Ovary (tissue), 3 donors: ENCODE measurements around the gene RFFL.

Source experiments
- EP300 ChIP-seq: sonication (generic); formaldehyde crosslinking; IDR thresholded peaks from one replicate; pipeline ENCODE4 v1.6.1; 2017; ENCODE audit warnings: antibody characterized with exemption
- POLR2A ChIP-seq: fragments of 450-650 bp; IDR thresholded peaks from one replicate; pipeline ENCODE4 v1.6.1; 2017; ENCODE audit warnings: antibody characterized with exemption, mild to moderate bottlenecking, moderate library complexity
- TF ChIP-seq, protein P1 (sequence below), 3 donors: fragments of 450-650 bp in 2 of 3; fragments of 200-600 bp in 1 of 3; IDR thresholded peaks; one replicate each; pipeline versions ENCODE4 v1.5.1 to v1.8.0; 2016 to 2022; ENCODE audit warnings: antibody characterized with exemption in 3 of 3, mild to moderate bottlenecking in 1 of 3
- donor health status: DM: no; HTN: no; CAD: no.

GRCh38 chr17:35011671-35012216 lies 51.8 kb downstream of the RFFL start:
- TF ChIP-seq POLR2A (no peak), EP300 (no peak)
- TF ChIP-seq, protein P1, sequence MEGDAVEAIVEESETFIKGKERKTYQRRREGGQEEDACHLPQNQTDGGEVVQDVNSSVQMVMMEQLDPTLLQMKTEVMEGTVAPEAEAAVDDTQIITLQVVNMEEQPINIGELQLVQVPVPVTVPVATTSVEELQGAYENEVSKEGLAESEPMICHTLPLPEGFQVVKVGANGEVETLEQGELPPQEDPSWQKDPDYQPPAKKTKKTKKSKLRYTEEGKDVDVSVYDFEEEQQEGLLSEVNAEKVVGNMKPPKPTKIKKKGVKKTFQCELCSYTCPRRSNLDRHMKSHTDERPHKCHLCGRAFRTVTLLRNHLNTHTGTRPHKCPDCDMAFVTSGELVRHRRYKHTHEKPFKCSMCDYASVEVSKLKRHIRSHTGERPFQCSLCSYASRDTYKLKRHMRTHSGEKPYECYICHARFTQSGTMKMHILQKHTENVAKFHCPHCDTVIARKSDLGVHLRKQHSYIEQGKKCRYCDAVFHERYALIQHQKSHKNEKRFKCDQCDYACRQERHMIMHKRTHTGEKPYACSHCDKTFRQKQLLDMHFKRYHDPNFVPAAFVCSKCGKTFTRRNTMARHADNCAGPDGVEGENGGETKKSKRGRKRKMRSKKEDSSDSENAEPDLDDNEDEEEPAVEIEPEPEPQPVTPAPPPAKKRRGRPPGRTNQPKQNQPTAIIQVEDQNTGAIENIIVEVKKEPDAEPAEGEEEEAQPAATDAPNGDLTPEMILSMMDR (IDR thresholded peaks at IDR 0.05), result no peak
